OCI-M2 (cell line): ENCODE measurements around the gene EDARADD.
"Not testable (repeated sequence)": the region's sequence is repeated elsewhere in the genome, so short reads cannot be mapped to it uniquely, and the experiment has no call there.

ENCODE experiments used
- DNase-seq: peaks from one replicate; lab custom pipeline; 2025; ENCODE audit not compliant: unreplicated experiment; lab: John Stamatoyannopoulos, UW

Gene EDARADD

DNA sequence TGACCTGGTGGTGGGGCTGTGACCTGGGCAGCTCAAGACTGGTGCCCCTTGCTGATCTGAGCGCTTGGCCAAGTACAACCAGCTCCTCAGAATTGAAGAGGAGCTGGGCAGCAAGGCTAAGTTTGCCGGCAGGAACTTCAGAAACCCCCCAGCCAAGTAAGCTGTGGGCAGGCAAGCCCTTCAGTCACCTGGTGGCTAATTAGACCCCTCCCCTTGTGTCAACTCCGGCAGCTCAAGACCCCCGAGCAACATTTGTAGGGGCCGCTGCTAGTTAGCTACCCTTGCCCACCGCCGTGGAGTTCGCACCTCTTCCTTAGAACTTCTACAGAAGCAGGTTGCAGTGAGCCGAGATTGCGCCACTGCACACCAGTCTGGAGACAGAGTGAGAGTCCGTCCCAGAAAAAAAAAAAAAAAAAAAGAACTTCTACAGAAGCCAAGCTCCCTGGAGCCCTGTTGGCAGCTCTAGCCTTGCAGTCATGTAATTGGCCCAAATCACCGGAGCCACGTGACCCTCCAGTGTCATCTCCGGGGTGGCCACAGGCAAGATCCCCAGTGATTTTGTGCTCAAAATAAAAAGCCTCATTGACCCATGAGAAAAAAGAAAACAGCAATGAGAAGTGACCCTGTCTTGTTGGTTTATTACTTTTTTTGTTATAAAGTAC, 90.4 kb downstream of the EDARADD start:
- DNase-seq = no peak

DNA sequence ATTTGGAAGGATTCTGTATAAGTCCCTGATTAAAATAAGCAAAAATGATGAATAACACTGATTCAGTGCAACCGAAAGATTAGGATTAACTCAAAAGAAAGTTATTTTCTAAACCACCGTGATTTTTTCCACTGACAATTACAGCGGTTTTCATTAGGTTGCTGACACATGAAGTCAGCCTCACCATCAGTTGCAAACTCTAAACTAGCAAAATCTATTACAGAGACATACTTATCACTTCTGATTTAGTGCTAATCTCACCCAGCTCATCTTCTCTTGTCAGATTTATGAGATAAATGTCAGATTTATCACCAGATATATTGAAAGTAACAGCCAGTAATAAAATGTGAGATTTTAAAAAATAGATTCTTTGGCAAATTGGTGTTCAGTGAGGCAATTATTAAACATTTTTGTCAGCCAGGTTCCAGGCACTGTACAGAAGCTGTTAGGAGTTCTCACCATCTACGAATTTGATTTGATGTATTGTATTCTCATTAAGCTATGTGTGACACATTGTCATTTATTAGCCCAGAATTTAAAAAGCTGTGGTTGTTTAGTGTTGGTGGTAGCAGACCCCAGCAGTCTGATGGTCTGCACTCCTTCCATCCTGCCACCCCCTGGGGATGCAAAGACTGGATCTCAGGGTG, 92.4 kb downstream of the EDARADD start:
- DNase-seq = no peak

DNA sequence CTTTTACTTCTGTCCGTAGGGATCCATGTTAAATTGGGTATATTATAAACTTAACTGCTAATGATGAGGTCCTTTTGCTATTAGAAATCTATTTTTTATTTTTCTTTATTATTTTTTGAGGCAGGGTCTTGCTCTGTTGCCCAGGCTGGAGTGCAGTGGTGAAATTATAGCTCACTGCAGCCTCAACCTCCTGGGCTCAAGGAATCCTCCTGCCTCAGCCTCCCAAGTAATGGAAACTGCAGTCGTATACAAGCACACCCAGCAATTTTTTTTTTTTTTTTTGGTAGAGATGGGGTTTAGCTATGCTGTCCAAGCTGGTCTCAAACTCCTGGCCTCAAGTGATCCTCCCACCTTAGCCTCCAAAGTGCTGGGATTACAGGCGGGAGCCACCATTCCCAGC, 95.1 kb downstream of the EDARADD start:
- not testable (repeated sequence) for DNase-seq

DNA sequence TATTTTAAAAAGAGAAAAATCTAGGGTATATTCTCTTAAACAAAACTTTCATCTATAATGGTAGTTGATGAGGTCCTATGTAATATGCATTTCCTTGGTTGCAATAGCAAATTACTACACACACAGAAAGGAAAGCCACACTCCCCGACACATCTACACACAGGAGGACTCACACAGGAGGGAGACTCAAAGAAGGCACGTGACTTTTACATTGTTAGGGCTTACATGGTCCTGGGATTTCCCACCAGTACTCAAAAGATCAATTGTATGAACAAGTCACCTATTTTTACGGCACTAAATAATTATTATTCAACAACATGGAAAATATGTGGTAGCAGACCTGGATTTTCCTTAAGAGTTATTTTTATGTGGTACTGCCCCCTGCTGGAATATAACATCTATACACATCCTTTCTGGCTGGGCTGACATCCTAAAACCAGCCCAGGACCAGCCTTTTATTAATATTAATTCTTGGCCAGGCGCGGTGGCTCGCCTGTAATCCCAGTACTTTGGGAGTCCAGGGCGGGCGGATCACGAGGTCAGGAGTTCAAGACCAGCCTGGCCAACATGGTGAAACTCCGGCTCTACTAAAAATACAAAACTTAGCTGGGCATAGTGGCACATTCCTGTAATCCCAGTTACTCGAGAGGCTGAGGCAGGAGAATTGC, 95.8 kb downstream of the EDARADD start:
- DNase-seq = no peak

DNA sequence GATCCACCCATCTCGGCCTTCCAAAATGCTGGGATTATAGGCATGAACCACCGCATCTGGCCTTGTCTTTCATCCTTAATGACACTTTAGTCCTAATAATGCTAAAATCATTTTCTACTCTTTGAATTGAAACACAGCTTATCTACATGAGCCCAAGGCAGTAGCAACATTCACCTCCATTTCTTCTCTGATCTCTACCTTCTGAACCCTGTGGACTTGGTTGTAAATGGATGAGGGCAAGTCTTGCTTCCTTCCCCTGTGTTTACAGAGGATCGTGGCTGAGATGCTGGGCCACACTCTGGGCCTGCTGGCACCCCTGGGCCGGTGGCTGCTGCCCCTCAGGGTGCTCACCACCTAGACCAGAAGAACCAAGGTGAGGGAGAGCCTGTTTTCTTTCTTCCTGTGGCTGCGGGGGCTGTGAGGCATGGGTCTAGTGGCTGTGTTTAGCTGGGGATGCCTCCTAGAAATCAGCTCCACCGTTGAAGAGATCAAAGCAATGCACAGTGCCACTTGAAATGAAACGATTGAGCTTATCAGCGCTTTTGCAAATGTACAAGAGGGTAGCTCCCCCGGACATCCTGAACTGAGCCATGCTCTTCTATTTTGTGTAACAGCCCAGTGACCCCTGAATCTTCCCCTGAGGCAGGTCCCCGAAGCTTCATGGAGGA, 97.5 kb downstream of the EDARADD start:
- no peak for DNase-seq

DNA sequence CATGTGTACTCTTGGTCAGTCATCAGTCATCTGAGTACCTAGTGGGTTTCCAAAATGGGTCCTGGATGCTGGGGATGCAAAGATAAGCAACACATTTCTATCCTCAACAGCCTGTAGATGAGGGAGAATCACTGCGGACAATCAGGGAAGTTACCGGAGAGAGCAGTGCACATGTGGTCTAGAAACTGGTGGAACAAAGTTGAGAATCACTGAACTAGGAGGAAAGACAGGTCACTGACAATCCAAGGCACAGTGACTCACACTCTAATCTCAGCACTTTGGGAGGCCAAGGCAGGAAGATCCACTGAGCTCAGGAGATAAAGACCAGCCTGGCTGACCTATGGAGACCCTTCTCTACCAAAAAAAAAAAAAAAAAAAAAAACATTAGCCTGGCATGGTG, 98.3 kb downstream of the EDARADD start:
- DNase-seq = no peak

DNA sequence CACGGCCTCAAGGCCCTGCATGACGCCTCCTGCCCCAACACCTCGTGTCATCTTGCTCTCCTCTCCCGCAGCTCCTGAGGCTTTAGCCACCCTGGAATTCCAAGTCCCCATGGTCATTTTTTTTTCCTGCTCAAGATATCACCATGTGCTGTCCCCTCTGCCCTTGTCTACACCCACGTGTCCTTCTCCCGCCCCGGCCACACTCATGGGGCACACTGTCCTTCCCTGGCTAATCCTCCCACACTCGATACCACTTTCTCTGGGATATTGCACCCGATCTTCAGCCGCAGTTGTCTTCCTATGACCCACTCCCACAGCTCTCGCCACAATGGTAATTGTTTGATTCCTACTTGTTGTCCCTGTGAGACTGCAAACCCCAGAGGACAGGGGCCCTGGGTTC, 100.0 kb downstream of the EDARADD start:
- no peak for DNase-seq

DNA sequence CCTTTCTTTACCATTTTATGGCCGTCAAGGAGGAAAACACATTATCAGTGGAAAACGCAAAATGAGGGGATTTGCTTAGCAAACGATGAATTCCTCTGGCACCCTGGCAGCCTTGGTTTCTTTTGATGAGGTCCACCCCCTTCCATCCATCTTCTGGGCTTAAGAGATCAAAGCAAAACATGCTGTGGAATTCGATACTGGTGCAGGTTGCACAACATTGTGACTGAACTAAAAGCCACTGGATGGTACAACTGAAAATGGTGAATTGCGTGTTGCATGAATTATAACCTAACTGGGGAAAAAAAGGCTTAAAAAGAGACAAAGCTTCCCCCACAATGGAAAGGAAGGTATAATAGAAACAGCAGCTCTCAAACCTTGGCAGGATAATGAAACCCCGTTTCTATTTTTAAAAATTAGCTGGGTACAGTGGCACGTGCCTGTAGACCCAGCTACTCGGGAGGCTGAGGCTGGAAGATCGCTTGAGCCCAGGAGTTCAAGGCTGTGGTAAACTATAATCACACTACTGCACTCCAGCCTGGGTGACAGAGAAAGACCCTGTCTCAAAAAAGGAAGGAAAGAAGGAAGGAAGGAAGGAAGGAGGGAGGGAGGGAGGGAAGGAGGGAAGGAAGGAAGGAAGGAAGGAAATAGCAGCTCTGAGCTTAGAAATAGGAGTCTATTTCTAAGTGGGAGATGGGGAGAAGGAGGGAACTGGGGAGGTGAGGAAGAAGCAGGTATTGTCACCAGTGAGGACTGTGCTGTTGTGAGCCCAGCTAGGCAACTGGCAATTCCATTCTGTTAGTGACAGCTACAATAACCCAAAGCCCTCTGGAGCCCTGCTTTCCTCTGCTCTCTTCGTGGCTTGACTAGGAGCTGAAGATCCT, 100.7 kb downstream of the EDARADD start:
- no peak for DNase-seq

DNA sequence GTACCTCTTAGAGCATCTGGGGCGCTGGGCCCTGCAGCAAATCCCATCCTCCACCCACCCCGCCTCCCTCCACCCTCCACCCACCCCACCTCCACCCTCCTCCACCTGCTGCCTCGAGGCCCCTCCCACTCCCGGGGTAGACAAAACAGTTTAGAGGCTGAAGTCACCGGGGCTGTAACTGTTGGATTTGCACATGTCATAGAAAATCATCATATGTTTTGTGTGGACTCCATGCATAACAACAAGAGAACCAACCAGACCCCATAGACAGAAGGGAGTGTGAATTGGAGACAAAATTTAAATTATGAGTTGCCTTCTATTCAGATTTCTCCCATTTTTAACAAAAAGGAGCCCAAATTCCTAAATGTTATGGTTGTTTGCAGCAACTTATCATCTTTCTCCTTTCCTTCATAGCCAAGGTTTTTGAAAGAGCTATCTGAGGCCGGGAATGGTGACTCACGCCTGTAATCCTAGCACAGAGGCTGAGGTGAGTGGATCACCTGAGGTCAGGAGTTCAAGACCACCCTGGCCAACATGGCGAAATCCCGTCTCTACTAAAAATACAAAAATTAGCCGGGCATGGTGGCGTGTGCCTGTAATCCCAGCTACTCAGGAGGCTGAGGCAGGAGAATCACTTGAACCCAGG, 101.5 kb downstream of the EDARADD start:
- no peak for DNase-seq

DNA sequence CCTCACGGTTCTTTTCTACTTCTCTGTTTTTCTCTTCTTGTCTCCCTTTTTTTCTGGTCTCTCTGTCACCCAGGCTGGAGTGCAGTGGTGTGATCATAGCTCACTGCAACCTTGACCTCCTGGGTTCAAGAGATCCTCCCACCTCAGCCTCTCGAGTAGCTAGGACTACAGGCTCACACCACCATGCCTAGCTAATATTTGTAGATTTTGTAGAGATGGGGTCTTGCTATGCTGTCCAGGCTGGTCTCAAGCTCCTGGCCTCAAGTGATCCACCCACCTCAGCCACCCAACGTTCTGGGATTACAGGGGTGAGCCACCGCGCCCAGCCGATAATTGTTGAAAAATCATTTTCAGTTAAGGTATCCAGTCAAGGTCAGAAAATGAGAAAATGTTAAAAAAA, 103.8 kb downstream of the EDARADD start:
- no peak for DNase-seq

DNA sequence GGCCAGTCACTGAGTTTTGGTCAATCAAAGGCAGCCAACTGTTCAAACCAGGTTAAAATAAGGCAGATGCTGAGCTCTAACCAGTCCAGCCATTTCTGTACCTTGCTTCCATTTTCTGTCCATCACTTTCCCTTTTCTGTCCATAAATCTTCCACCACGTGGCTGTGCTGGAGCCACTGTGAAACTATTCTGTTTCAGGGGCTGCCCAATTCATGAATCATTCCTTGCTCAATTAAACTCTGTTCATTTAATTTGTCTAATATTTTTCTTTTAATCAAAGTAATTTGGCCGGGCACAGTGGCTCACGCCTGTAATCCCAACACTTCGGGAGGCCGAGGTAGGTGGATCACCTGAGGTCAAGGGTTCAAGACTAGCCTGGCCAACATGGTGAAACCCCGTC, 107.0 kb downstream of the EDARADD start:
- no peak for DNase-seq

DNA sequence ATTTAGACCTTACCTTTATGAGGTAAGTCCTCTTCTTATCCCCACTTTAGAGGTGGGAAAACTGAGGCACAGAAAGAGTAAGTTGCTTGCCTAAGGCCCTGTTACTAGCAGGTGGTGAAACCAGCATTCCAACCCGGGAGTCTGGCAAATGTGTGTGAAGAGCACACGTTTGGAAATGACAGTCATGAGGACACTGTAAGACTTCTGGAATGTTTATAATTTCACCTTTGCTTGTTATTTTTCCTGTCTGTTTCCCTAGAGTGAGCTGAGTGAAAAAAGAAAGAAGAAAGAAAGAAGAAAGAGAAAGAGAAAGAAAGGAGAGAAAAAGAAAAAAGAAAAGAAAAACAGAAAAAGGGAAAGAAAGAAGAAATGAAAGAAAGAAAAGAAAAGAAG, 108.5 kb downstream of the EDARADD start:
- no peak for DNase-seq

DNA sequence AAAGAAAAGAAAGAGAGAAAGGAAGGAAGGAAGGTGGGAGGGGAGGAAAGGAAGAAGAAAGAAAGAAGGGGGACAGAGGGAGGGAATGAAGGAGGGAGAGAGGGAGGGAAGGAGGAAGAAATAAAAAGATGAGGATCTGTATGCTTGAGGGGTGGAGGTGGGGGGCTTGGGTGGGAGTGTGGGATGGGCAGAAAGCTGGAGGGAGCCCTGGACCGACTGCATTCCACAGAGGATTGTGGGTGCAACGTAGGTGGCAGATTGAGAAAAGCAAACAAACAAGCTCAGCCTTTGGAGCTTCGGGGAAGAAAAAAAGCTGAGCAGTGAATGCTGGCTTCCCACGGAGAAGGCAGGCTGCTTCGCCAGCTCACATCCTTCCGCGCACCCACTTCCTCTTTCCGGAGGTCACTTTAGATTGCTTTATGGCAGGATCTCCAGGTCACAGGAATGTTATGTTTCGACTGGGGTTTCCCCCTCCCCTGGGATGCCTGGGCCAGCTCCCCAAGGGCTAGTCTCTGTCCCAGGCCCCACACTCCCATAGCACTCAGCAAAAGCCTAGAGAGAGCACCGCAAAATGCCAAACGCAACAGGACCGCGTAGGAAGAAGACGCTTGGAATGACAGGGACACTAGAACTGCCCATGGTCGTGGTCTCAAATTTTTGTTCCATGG, 109.0 kb downstream of the EDARADD start:
- DNase-seq = no peak

DNA sequence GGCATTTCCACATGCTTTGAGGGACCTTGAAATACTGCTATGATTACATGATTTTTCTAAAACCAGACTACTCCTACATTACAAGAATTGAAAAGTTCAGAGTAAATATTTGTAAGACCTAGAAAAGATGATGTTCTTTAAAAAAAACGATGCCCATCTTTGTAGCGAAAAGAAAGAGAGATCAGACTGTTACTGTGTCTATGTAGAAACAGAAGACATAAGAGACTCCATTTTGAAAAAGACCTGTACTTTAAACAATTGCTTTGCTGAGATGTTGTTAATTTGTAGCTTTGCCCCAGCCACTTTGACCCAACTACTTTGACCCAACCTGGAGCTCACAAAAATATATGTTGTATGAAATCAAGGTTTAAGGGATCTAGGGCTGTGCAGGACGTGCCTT, 110.3 kb downstream of the EDARADD start:
- DNase-seq = not testable (repeated sequence)

DNA sequence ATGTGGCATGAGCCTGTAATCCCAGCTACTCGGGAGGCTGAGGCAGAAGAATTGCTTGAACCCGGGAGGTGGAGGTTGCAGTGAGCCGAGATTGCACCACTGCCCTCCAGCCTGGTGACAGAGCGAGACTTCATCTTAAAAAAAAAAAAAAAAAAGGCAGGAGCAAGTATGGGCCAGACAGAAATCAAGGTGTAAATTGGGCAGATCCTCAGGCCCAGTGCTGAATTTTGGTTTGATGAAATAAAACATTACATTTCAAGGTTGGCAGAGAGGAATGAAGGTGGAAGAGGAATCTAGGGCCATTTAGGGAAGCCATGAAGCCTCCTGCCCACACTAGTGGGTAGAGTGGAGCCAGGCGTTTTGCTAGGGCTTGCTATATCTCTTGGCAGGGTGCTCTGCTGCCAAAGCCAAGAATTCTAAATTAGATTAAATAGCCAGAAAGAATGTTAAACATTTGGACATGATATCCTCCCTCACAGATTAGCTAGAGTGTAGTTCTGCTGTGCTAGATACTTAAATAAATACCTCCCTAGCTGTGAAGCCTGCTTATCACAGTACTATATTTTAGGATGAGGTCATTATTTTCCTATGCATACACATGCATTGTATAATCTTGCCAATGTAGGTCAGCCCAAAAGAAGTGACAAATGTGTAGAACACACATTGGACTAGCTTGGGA, 113.1 kb downstream of the EDARADD start:
- no peak for DNase-seq

DNA sequence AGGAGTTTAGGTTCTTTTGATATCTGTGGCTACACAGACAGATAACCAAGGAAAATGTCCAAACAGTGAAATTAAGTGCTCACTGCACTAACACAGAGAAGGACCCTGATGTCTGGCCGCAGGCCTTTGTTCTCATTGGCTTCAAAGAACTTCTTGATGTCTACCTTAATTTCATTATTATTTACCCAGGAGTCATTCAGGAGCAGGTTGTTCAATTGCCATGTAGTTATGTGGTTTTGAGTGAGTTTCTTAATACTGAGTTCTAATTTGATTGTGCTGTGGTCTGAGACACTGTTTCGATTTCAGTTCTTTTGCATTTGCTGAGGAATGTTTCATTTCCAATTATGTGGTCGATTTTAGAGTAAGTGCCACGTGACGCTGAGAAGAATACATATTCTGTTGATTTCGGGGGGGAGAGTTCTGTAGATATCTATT, 114.5 kb downstream of the EDARADD start:
- no peak for DNase-seq

DNA sequence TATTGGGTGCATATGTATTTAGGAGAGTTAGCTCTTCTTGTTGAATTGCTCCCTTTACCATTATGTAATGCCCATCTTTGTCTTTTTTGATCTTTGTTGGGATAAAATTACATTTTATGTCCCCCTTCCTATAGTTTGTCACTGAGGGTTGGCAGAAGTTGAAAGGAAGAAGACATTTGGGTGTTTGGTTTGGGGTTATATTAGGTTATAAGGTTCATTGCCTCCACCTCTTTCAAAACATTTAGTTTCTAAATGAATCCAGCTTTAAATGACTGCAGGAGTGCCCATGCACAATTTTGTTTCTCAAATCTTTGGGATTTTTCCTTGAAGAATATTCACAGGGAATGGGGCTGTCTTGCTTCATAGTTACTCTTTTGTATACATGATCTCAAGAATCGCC, 115.1 kb downstream of the EDARADD start:
- no peak for DNase-seq

DNA sequence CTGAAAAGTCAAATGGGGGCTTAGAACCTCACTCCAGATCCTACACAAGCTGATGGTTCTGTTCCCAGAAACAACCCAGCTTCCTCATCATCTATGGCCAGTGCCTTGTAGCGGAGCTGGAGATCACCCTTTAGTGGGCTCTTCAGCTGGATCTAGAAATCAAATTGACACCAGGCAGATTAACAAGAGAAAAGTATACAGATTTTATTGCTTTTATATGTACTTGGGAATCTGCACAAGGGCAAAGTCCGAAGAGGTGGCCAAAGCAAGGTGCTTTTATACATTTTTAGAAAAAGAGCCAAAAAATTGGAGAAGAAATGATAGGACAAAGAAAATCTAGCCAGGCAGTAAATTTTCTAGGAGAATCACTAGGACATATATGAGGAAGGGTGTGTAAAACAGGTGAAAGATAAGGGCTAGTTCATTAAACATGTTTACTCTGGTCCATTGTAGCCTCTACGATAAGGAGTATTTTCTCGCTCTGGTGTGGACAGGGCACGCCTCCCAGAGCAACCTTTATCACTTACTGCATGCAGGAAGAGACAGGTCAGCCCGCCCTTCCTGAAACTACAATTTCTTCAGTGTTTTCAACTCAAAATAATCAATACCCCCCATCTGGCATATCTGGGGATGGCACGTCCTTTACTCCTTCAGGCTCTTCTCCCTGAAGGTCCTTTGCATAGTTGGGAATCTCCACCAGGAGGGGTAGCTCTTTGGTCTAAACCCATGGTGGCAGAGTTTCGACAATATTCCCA, 115.7 kb downstream of the EDARADD start:
- DNase-seq = no peak
